Tibial artery (tissue), 4 donors: Measurements from ENCODE around the gene FSIP1.

ENCODE experiments used
- DNase-seq, 2 donors: peaks; one replicate each; pipeline ENCODE4 v3.0.0-alpha.2; 2019
- H3K27ac ChIP-seq, 2 donors: fragments of 200-600 bp; sonication (generic) in 1 of 2; 1 replicate in 1 of 2; 2 replicates in 1 of 2; pipeline ENCODE4 v1.5.1; 2018 to 2019; ENCODE audit warnings: mild to moderate bottlenecking in 1 of 2
- H3K27me3 ChIP-seq, 2 donors: fragments of 200-600 bp; sonication (generic) in 1 of 2; one replicate each; pipeline versions ENCODE4 v1.5.1 to v1.6.0; 2016 to 2019
- H3K36me3 ChIP-seq, 3 donors: fragments of 200-600 bp; sonication (generic) in 2 of 3; one replicate each; pipeline ENCODE4 v1.5.1; 2016 to 2019; ENCODE audit warnings: mild to moderate bottlenecking in 2 of 3
- H3K4me1 ChIP-seq, 4 donors: fragments of 200-600 bp; sonication (generic) in 2 of 4; 1 replicate in 3 of 4; 2 replicates in 1 of 4; pipeline ENCODE4 v1.5.1; 2016 to 2019
- H3K4me3 ChIP-seq, 2 donors: fragments of 200-600 bp; sonication (generic) in 1 of 2; 1 replicate in 1 of 2; 2 replicates in 1 of 2; pipeline ENCODE4 v1.5.1; 2018 to 2019; ENCODE audit warnings: mild to moderate bottlenecking in 2 of 2
- H3K9me3 ChIP-seq, 3 donors: fragments of 200-600 bp; sonication (generic) in 1 of 3; one replicate each; pipeline ENCODE4 v1.5.1; 2016 to 2019
- CTCF ChIP-seq, 2 experiments: fragments of 200-600 bp in 1 of 2; fragments of 450-650 bp in 1 of 2; IDR thresholded peaks; one replicate each; pipeline ENCODE4 v1.5.1; 2017 to 2019; ENCODE audit warnings: antibody characterized with exemption in 2 of 2, mild to moderate bottlenecking in 1 of 2, moderate library complexity in 1 of 2
- intact Hi-C: fragments of 100-400 bp; cut with DNase I; formaldehyde crosslinking; loops from one replicate; pipeline ENCODE4 v1.15.0; 2023; ENCODE audit warnings: low total_unique reads

Gene FSIP1

GRCh38 chr15:39735120-39735717, 47.4 kb downstream of the FSIP1 start:
- no peak for DNase-seq
- Histone ChIP-seq H3K27me3 (no peaks in the 10 kb centered on the region), H3K36me3 (no peaks in the 10 kb centered on the region), H3K27ac (no peak overlapping the region), H3K9me3 (no peaks in the 10 kb centered on the region), H3K4me1 (no peaks in the 10 kb centered on the region), H3K4me3 (no peak overlapping the region)
- no peak for TF ChIP-seq CTCF (IDR thresholded peaks at IDR 0.05)
- intact Hi-C loops = no loop called here

DNA sequence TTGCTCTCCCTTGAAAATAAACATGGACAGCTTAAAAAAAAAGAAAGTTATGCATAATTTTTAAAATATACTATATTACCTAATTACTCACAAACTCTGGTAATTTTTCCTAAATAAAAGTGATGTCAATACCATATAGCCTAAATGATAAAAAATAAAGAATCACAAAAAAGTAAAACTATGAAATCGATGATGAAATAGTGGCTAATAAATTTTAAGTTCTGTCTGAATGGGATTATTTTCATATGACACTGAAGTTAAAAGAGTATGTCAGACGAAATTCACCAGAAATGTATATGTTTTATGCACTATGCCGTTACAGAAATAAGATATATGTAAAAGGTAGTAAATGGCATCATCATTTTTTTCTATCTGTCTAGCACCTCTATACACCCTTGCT, 51.4 kb downstream of the FSIP1 start:
- Histone ChIP-seq H3K27ac (no peak overlapping the region), H3K27me3 (no peaks in the 10 kb centered on the region), H3K4me1 (no peaks in the 10 kb centered on the region), H3K36me3 (no peaks in the 10 kb centered on the region), H3K9me3 (no peaks in the 10 kb centered on the region), H3K4me3 (no peak overlapping the region)
- intact Hi-C loops = no loop called here
- DNase-seq = no peak
- no peak for TF ChIP-seq CTCF (IDR thresholded peaks at IDR 0.05)

GRCh38 chr15:39730552-39730951, 52.1 kb downstream of the FSIP1 start:
- Histone ChIP-seq H3K27ac (no peak overlapping the region), H3K36me3 (no peaks in the 10 kb centered on the region), H3K27me3 (no peaks in the 10 kb centered on the region), H3K4me1 (no peaks in the 10 kb centered on the region), H3K4me3 (no peak overlapping the region), H3K9me3 (no peaks in the 10 kb centered on the region)
- TF ChIP-seq CTCF (IDR thresholded peaks at IDR 0.05) = no peak
- no peak for DNase-seq
- intact Hi-C loops = no loop called here

GRCh38 chr15:39729500-39729899, 53.1 kb downstream of the FSIP1 start:
- Histone ChIP-seq H3K36me3 (no peaks in the 10 kb centered on the region), H3K27me3 (no peaks in the 10 kb centered on the region), H3K4me1 (no peaks in the 10 kb centered on the region), H3K27ac (no peak overlapping the region), H3K4me3 (no peak overlapping the region), H3K9me3 (no peaks in the 10 kb centered on the region)
- intact Hi-C loops = no loop called here
- no peak for TF ChIP-seq CTCF (IDR thresholded peaks at IDR 0.05)
- no peak for DNase-seq

DNA sequence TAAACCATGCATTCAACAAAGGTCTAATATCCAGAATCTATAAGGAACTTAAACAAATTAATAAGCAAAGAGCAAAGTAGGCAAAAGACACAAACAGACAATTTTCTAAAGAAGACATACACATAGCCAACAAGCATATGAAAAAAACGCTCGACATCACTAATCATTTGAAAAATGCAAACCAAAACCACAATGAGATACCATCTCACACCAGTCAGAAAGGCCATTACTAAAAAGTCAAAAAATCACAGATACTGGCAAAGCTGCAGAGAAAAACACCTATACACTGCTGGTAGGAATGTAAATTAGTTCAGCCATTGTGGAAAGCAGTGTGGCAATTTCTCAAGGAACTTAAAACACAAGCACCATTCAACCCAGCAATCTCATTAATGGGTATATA, 53.8 kb downstream of the FSIP1 start:
- no peaks in the 10 kb centered on the region for H3K36me3 ChIP-seq
- no peaks in the 10 kb centered on the region for H3K27me3 ChIP-seq
- H3K4me3 ChIP-seq = no peak overlapping the region
- DNase-seq = no peak
- intact Hi-C loops = no loop called here
- no peak overlapping the region for H3K27ac ChIP-seq
- no peaks in the 10 kb centered on the region for H3K9me3 ChIP-seq
- no peaks in the 10 kb centered on the region for H3K4me1 ChIP-seq
- TF ChIP-seq CTCF (IDR thresholded peaks at IDR 0.05) = no peak

GRCh38 chr15:39721893-39722292, 60.7 kb downstream of the FSIP1 start:
- H3K9me3 ChIP-seq = no peaks in the 10 kb centered on the region
- intact Hi-C loops = no loop called here
- no peaks in the 10 kb centered on the region for H3K27me3 ChIP-seq
- no peak overlapping the region for H3K27ac ChIP-seq
- H3K36me3 ChIP-seq = no peaks in the 10 kb centered on the region
- no peak for DNase-seq
- TF ChIP-seq CTCF (IDR thresholded peaks at IDR 0.05) = no peak
- H3K4me3 ChIP-seq = no peak overlapping the region
- no peaks in the 10 kb centered on the region for H3K4me1 ChIP-seq
